Mesenchymal stem cell (in vitro differentiated cells and primary cell): Measurements from ENCODE around the gene ACER3.

Source experiments
- DNase-seq: peaks from one replicate; pipeline ENCODE4 v3.0.0-alpha.2; 2013
- H2AFZ ChIP-seq: one replicate; pipeline ENCODE4 v1.6.1; 2013; ENCODE audit warnings: low read depth, mild to moderate bottlenecking, control low read depth, inconsistent platforms, low read length, moderate library complexity
- H2AK5ac ChIP-seq: 2 replicates; pipeline ENCODE4 v1.6.1; 2013; ENCODE audit warnings: low read length, moderate library complexity, mild to moderate bottlenecking, inconsistent platforms; ENCODE audit not compliant: severe bottlenecking
- H2BK120ac ChIP-seq: one replicate; pipeline ENCODE4 v1.6.1; 2013; ENCODE audit warnings: low read depth, mild to moderate bottlenecking, inconsistent platforms, low read length, moderate library complexity
- H2BK12ac ChIP-seq, 2 experiments: one replicate each; pipeline ENCODE4 v1.6.1; 2013; ENCODE audit warnings: inconsistent platforms in 2 of 2, low read length in 2 of 2, mild to moderate bottlenecking in 2 of 2, moderate library complexity in 2 of 2, control low read depth in 1 of 2
- H2BK15ac ChIP-seq: one replicate; pipeline ENCODE4 v1.6.1; 2013; ENCODE audit warnings: mild to moderate bottlenecking, low read depth, inconsistent platforms; ENCODE audit not compliant: poor library complexity, severe bottlenecking
- H2BK5ac ChIP-seq: 2 replicates; pipeline ENCODE4 v1.6.1; 2013; ENCODE audit warnings: low read depth, mild to moderate bottlenecking, low read length, control low read depth, inconsistent platforms; ENCODE audit not compliant: poor library complexity, severe bottlenecking
- H3K14ac ChIP-seq, 2 experiments: one replicate each; pipeline ENCODE4 v1.6.1; 2013; ENCODE audit warnings: inconsistent platforms in 2 of 2, low read length in 2 of 2, control low read depth in 1 of 2, mild to moderate bottlenecking in 1 of 2, moderate library complexity in 1 of 2
- H3K18ac ChIP-seq, 2 experiments: one replicate each; pipeline ENCODE4 v1.6.1; 2013; ENCODE audit warnings: inconsistent platforms in 2 of 2, low read length in 2 of 2, control low read depth in 1 of 2, low read depth in 1 of 2, mild to moderate bottlenecking in 1 of 2
- H3K23ac ChIP-seq, 2 experiments: one replicate each; pipeline ENCODE4 v1.6.1; 2013; ENCODE audit warnings: inconsistent platforms in 2 of 2, low read length in 2 of 2, mild to moderate bottlenecking in 2 of 2, moderate library complexity in 2 of 2, control low read depth in 1 of 2
- H3K27ac ChIP-seq: 2 replicates; pipeline ENCODE4 v1.5.1; 2013; ENCODE audit warnings: mild to moderate bottlenecking, moderate library complexity, low read length, control low read depth, inconsistent platforms; ENCODE audit not compliant: poor library complexity, severe bottlenecking
- H3K27me3 ChIP-seq, 2 experiments: 2 replicates each; pipeline versions ENCODE4 v1.6.1 to v1.7.0; 2013; ENCODE audit warnings: low read length in 2 of 2, mild to moderate bottlenecking in 2 of 2, moderate library complexity in 2 of 2, control low read depth in 1 of 2, inconsistent platforms in 1 of 2; ENCODE audit not compliant: control insufficient read depth in 1 of 2, insufficient read depth in 1 of 2
- H3K36me3 ChIP-seq, 2 experiments: 2 replicates each; pipeline versions ENCODE4 v1.6.1 to v1.7.0; 2013; ENCODE audit warnings: low read length in 2 of 2, control low read depth in 1 of 2, inconsistent platforms in 1 of 2, low read depth in 1 of 2, mild to moderate bottlenecking in 1 of 2; ENCODE audit not compliant: insufficient read depth in 2 of 2, control insufficient read depth in 1 of 2
- H3K4ac ChIP-seq, 2 experiments: one replicate each; pipeline ENCODE4 v1.6.1; 2013; ENCODE audit warnings: inconsistent platforms in 2 of 2, low read length in 2 of 2, mild to moderate bottlenecking in 2 of 2, moderate library complexity in 2 of 2, control low read depth in 1 of 2, low read depth in 1 of 2
- H3K4me1 ChIP-seq: 2 replicates; pipeline ENCODE4 v1.6.1; 2013; ENCODE audit warnings: low read depth, low read length, control low read depth; ENCODE audit not compliant: control insufficient read depth, insufficient read depth
- H3K4me2 ChIP-seq: 2 replicates; pipeline ENCODE4 v1.6.1; 2013; ENCODE audit warnings: low read length, mild to moderate bottlenecking, inconsistent platforms; ENCODE audit not compliant: poor library complexity, severe bottlenecking
- H3K4me3 ChIP-seq, 2 experiments: 2 replicates each; pipeline versions ENCODE4 v1.5.1 to v1.7.0; 2013; ENCODE audit warnings: low read length in 2 of 2, mild to moderate bottlenecking in 2 of 2, control low read depth in 1 of 2, low read depth in 1 of 2; ENCODE audit not compliant: insufficient read depth in 1 of 2
- H3K79me1 ChIP-seq: replicated peaks from 2 replicates; pipeline ENCODE4 v1.6.1; 2013; ENCODE audit warnings: mild to moderate bottlenecking, control low read depth, low read length, inconsistent platforms; ENCODE audit not compliant: poor library complexity, severe bottlenecking
- H3K9ac ChIP-seq: 2 replicates; pipeline ENCODE4 v1.7.0; 2013; ENCODE audit warnings: mild to moderate bottlenecking, low read length, moderate library complexity
- H3K9me3 ChIP-seq: 2 replicates; pipeline ENCODE4 v1.7.0; 2013; ENCODE audit warnings: mild to moderate bottlenecking, low read length; ENCODE audit not compliant: control insufficient read depth
- H4K8ac ChIP-seq: one replicate; pipeline ENCODE4 v1.6.1; 2013; ENCODE audit warnings: inconsistent platforms, mild to moderate bottlenecking, low read length, moderate library complexity
- H4K91ac ChIP-seq: one replicate; pipeline ENCODE4 v1.6.1; 2013; ENCODE audit warnings: mild to moderate bottlenecking, low read length, inconsistent platforms
- WGBS: methylation state at CpG from one replicate; pipeline ENCODE4 v1.1.7; 2013; ENCODE audit warnings: mixed read lengths; 5-methylcytosine and 5-hydroxymethylcytosine counted together

Gene ACER3

GRCh38 chr11:77068457-77069335 is 208.0 kb downstream of the ACER3 start:
- Histone ChIP-seq H3K9me3 (no peaks in the 10 kb centered on the region), H3K9ac (peak overlapping the region; percentile 90), H2BK12ac (peak overlapping the region in 1 of 2 experiments; percentile 55), H4K8ac (no peak overlapping the region), H2AFZ (no peak overlapping the region), H3K18ac (no peak overlapping the region), H3K4ac (no peak overlapping the region), H3K14ac (peak overlapping the region in 1 of 2 experiments; percentile 26), H2BK5ac (no peak overlapping the region), H2AK5ac (peak overlapping the region; percentile 1), H3K4me3 (peak overlapping the region in 1 of 2 experiments; percentile 89), H3K4me1 (peaks cover 36% of the 10 kb centered on the region), H3K23ac (no peak overlapping the region), H3K27me3 (no peaks in the 10 kb centered on the region), H2BK15ac (peak overlapping the region; percentile 37), H4K91ac (peak overlapping the region; percentile 43), H3K4me2 (no peak overlapping the region), H2BK120ac (no peak overlapping the region), H3K79me1 (peaks cover 39% of the 10 kb centered on the region), H3K27ac (no peak overlapping the region), H3K36me3 (no peaks in the 10 kb centered on the region)
- DNase-seq, result no peak
- whole genome bisulfite sequencing, result 92% methylated on average over 7 of the region's 7 CpGs

GRCh38 chr11:77069336-77069968 is 208.7 kb downstream of the ACER3 start:
- peak overlapping the region; percentile 18 for H4K91ac ChIP-seq
- H3K14ac ChIP-seq, result no peak overlapping the region
- no peak overlapping the region for H3K23ac ChIP-seq
- no peak overlapping the region for H2AK5ac ChIP-seq
- H3K4me2 ChIP-seq, result no peak overlapping the region
- no peak overlapping the region for H3K18ac ChIP-seq
- no peak overlapping the region for H2BK120ac ChIP-seq
- 90% methylated on average over 6 of the region's 6 CpGs for WGBS
- H3K4ac ChIP-seq, result no peak overlapping the region
- H2BK5ac ChIP-seq, result no peak overlapping the region
- peaks cover 43% of the 10 kb centered on the region for H3K4me1 ChIP-seq
- no peaks in the 10 kb centered on the region for H3K9me3 ChIP-seq
- H3K9ac ChIP-seq, result peak overlapping the region; percentile 18
- H3K79me1 ChIP-seq, result peaks cover 39% of the 10 kb centered on the region
- H2BK15ac ChIP-seq, result peak overlapping the region; percentile 26
- no peak overlapping the region for H4K8ac ChIP-seq
- H3K36me3 ChIP-seq, result no peaks in the 10 kb centered on the region
- H3K27ac ChIP-seq, result no peak overlapping the region
- H3K27me3 ChIP-seq, result no peaks in the 10 kb centered on the region
- DNase-seq, result no peak
- peak overlapping the region in 1 of 2 experiments; percentile 41 for H3K4me3 ChIP-seq
- no peak overlapping the region for H2AFZ ChIP-seq
- no peak overlapping the region for H2BK12ac ChIP-seq

GRCh38 chr11:77069969-77070582 is 209.4 kb downstream of the ACER3 start:
- Histone ChIP-seq H3K36me3 (no peaks in the 10 kb centered on the region), H2AFZ (no peak overlapping the region), H3K4me3 (peak overlapping the region in 1 of 2 experiments; percentile 41), H3K9ac (peak overlapping the region; percentile 18), H3K18ac (no peak overlapping the region), H3K23ac (peak overlapping the region in 1 of 2 experiments; percentile 18), H2BK120ac (peak overlapping the region; percentile 4), H2BK12ac (no peak overlapping the region), H2BK5ac (no peak overlapping the region), H4K8ac (no peak overlapping the region), H3K27me3 (no peaks in the 10 kb centered on the region), H3K14ac (no peak overlapping the region), H3K4ac (no peak overlapping the region), H4K91ac (no peak overlapping the region), H3K4me2 (no peak overlapping the region), H2AK5ac (no peak overlapping the region), H3K79me1 (peaks cover 39% of the 10 kb centered on the region), H3K27ac (no peak overlapping the region), H3K4me1 (peaks cover 43% of the 10 kb centered on the region), H3K9me3 (no peaks in the 10 kb centered on the region), H2BK15ac (no peak overlapping the region)
- WGBS, result 95% methylated on average over 8 of the region's 8 CpGs
- DNase-seq, result no peak

- no peak overlapping the region for H3K14ac ChIP-seq
- H3K9ac ChIP-seq, result no peak overlapping the region
- DNase-seq, result no peak
- peaks cover 43% of the 10 kb centered on the region for H3K79me1 ChIP-seq
- no peak overlapping the region for H3K4me3 ChIP-seq
- no peak overlapping the region for H2BK5ac ChIP-seq
- no peak overlapping the region for H4K91ac ChIP-seq
- H3K36me3 ChIP-seq, result no peaks in the 10 kb centered on the region
- H3K9me3 ChIP-seq, result no peaks in the 10 kb centered on the region
- H3K18ac ChIP-seq, result no peak overlapping the region
- no peak overlapping the region for H3K4me2 ChIP-seq
- WGBS, result 85% methylated on average over 7 of the region's 7 CpGs
- H2AFZ ChIP-seq, result no peak overlapping the region
- peak overlapping the region in 1 of 2 experiments; percentile 1 for H2BK12ac ChIP-seq
- H3K27me3 ChIP-seq, result no peaks in the 10 kb centered on the region
- H3K4ac ChIP-seq, result no peak overlapping the region
- peaks cover 38% of the 10 kb centered on the region for H3K4me1 ChIP-seq
- H2BK15ac ChIP-seq, result no peak overlapping the region
- H3K23ac ChIP-seq, result no peak overlapping the region
- no peak overlapping the region for H2AK5ac ChIP-seq
- H2BK120ac ChIP-seq, result no peak overlapping the region
- H3K27ac ChIP-seq, result no peak overlapping the region
- no peak overlapping the region for H4K8ac ChIP-seq
Observed at GRCh38 chr11:77071077-77071476, 210.4 kb downstream of the ACER3 start.
